Fibroblast of skin of left quadriceps (primary cell): ENCODE measurements around the gene IL6R.
"Not testable (repeated sequence)": the region's sequence is repeated elsewhere in the genome, so short reads cannot be mapped to it uniquely, and the experiment has no call there.

Experiments
- DNase-seq, 2 experiments: peaks; one replicate each; pipeline ENCODE4 v3.0.0-alpha.2; 2013; ENCODE audit warnings: low read depth in 2 of 2

Gene IL6R

GRCh38 chr1:154404984-154405746, at the start of gene IL6R:
Gene IL6R, plus strand, starts transcription at chr1:154405343. Its CDS starts 287 bp downstream, at chr1:154405630.
- DNase-seq, result peak; percentile 78 to 79

DNA sequence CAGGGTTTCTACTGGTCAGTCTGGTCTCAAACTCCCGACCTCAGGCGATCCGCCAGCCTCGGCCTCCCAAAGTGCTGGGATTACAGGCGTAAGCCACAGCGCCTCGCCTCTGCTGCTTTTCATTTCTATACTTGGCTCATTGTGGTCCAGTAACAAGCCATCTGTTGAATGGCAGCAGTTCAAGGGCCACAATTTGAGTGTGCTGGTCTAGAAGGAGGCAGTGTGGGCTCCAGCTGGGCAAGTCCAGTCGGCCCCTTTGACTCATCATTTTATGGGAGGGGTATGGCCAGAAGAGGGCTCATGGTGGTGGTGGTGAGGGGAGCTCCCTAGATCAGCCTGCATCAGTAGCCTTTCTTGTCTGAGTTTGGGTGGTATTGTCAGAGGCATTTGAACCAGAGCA, 46.6 kb upstream of the IL6R start:
- DNase-seq, result no peak

- no peak for DNase-seq
These were observed 44.9 kb upstream of the IL6R start for GRCh38 chr1:154360288-154360687.

GRCh38 chr1:154360881-154361280, 44.3 kb upstream of the IL6R start:
- not testable (repeated sequence) for DNase-seq

GRCh38 chr1:154361357-154361756, 43.8 kb upstream of the IL6R start:
- no peak for DNase-seq

DNA sequence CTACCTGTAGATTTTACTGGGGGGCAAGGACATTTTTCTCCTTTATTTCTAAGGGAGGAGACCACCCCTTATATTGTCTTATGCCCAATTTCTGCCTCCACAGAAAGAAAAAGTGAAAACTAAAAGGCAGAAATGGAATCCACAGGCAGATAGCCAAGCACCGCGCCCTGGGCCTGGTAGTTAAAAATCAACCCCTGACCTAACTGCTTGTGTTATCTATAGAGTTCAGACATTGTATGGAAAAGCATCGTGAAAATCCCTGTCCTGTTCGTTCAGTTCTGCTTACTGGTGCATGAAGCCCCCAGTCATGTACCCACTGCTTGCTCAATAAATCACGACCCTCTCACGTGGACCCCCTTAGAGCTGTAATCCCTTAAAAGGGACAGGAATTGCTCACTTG, 33.7 kb upstream of the IL6R start:
- DNase-seq, result no peak

DNA sequence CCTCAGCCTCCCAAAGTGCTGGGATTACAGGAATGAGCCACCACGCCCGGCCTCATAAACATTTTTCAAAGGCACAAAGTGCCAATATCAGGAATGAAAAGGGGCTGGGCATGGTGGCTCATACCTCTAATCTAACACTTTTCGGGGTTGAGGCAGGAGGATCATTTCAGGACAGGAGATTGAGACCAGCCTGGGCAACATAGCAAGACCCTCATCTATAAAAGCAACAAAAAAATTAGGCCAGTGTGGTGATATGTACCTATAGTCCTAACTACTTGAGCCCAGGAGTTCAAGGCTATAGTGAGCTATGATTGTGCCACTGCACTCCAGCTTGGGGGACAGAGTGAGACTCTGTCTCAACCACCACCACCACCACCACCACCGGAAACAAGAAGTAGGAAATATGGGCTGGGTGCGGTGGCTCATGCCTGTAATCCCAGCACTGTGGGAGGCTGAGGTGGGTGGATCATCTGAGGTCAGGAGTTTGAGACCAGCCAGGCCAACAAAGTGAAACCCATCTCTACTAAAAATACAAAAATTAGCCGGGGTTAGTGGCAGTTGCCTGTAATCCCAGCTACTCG, 31.3 kb upstream of the IL6R start:
- not testable (repeated sequence) for DNase-seq

- no peak for DNase-seq
These were observed 25.8 kb upstream of the IL6R start for GRCh38 chr1:154379301-154379700.

DNA sequence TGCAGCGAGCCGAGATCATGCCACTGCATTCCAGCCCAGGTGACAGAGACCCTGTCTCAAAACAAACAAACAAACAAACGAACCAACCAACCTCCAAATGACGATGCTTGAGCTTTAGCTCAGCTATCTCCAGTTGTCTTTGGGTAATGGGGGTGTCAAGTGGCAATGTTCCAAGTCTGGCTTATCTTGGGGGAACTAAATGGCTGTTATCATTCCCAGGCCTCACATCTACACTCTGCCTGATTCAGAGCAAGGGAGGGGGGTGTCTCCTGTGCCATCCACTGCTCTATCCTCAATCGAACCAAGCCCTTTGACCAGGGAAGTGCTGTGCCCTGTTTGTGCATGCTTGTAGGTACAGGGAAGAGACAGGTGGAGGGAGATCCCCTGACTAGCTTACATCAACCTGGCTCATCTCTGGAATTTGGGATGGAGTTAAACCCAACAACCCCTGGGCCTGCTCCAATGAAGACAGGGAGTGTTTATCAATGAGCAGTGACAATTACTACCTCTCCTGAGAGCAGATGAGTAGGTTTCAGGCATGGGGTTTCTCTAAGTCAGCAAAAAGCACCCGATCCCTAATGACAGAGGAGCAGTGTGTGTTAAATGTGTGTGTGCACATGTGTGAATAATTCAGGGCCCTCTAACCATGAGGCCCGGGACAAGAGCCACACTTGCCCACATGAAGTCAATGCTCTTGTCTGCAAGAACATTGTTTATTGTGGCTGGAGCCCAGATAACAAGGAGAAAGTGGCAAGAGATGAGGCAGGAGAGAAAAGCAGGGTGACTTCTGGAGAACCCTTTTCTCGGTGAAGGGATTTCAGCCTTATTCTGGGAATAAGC, 20.3 kb upstream of the IL6R start:
- DNase-seq, result no peak

DNA sequence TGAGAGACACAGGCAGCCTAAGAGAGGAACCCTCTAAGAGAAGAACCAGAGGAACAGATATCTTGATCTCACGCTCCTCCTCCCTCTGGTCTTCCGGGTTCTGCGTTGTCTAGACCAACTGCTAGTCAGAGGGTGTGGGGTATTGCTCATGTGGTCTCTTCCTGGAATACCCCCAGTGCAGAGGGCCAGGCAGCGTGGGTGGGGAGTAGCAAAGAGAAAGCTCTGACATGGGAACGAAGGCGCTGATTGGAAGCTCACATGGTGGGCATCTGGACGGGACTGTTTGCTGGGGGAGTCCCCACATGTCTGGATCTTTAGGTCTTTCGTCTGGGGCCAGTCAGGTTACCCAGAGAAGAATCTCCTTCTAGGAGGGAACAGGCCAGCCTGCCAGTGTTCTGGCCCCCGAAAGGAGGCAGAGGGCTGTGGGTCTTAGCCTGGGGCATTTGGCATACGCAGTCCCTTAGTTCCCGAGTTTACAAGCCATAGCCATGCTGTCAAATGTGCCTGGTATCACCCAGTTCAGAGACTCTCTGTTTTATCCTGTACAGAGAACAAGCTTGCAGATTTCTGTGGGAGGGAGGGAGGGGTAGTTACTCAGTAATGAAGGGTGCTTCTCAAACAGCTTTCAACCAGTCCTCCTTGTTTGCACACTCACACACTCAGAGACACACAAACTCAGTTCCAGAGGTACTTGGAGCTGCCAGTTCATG, 18.3 kb upstream of the IL6R start:
- no peak for DNase-seq

- no peak for DNase-seq
These were observed 13.9 kb upstream of the IL6R start for GRCh38 chr1:154391086-154391770.

DNA sequence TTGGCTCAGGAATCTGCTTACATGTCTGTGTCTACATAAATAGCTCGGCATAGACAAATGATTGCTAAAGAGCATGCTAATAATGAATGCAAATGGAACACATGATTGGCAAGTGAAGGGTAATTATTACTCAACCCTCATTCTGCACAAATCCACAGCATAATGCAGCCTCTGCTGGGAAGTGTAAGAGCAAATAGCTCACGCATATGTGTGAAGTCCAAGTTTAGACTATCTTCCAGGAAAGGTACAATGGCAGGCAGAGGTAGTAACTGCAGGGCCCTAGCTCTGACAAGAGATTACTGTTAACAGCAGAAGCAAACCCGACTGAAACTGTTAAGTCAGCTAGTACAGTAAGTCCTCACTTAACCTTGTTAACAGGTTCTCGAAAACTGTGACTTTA, 7.0 kb upstream of the IL6R start:
- DNase-seq, result no peak

DNA sequence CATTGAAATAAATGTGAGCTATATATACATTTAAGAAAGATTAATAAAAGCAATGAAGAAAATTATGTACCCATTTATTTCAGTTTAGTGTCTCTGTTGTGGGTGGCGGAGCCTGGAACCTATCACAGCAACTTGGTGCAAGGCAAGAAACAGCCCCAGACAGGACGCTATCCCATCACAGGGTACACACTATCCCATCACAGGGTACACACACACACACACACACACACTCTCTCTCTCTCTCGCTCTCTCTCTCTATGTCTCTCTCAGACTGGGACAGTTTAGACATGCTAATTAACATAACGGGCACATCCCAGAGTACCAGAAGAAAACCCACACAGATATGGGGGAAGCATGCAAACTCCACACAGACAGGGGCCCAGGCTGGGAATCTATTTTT, 6.5 kb upstream of the IL6R start:
- no peak for DNase-seq

- DNase-seq, result no peak
These were observed 4.8 kb upstream of the IL6R start for GRCh38 chr1:154400381-154400801.

- no peak for DNase-seq
These were observed 2.7 kb upstream of the IL6R start for GRCh38 chr1:154402409-154402921.

DNA sequence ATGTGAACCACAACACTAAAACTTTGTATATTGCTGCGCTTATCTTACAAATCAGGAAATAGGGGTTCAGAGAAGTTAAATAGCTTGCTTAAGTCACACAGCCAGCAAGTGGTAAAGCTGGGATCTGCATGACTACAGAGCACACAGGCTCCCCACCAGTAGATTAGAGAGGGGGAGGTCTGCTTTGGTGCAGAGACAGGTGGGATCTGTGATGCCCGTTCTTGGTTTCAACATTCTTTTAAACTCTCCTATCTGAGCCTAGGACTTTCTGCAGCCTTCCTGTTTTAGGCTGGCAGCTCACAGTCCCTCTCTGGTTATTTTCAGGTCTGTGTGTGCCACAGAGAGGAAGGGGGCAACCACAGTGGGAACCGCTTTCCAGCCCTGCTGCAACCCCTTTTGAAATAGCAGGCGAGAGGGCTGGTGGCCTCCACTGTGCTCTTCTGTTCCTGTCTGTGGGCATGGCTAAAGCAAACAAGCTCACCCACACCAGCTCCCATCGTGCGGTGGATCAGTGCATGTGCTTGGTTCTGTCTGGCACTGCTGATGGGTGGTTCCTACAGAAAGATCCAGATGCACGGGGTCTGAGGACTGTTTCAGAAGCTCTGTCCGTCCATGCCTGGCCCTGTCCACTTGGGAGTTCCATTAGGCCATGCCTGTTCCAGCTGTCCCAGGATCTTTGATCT, 1.7 kb upstream of the IL6R start:
- no peak for DNase-seq

- no peak for DNase-seq
These were observed 1.2 kb upstream of the IL6R start for GRCh38 chr1:154403983-154404382.

GRCh38 chr1:154404511-154404931, 622 bp upstream of the IL6R start:
- no peak for DNase-seq

DNA sequence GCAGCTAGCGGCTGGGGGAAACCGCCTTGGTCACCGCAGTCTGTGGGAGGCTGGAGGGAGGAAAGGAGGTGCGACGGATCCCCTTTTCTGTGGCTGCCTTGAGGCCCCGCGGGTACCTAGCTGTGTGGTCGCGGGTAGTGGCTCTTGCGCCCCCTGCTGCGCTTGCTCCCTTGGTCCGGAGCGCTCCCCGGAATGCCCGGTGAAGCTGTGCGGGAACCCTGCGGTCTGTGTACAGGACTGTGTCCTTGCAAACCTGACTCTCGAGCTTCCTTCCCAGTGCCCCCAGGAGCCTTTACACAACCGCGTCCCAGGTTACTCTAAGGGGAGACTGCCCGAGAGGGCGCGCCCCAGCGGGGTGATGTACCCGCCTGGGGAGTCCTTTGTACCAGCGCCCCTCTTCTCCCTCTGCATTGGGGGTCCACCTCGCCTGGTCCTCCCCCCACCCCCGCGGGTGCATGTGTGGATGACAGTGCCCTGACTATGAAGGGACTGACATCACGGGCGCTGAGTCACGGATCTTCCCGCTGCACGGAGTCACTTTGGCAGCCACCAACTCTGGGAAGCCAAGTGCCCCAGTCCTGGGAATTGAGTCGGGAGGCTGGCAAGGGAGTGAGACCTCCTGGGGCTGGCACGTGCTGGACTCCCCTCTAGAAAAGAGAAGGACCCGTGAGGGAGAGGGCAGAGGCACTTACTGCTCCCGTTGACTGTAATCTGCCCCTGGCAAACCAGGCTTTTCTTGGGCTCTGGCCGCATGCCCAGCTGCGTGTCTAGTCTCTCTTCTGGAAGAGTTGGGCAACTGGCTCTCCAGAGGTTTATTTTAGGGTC, 816 bp downstream of the IL6R start:
- DNase-seq, result no peak

- no peak for DNase-seq
These were observed 1.4 kb downstream of the IL6R start for GRCh38 chr1:154406572-154406879.
